K562 (cell line): ENCODE measurements around the gene XPNPEP3. TPM values are rescaled to one million over a fixed set of nuclear protein-coding genes. Genes with fewer than 3 reads are reported as not detected.

Experiments used
- FOXO4 ChIP-seq: fragments of 450-650 bp; formaldehyde crosslinking; IDR thresholded peaks from 2 replicates; pipeline ENCODE4 v1.4.0; 2020; ENCODE audit warnings: mild to moderate bottlenecking, moderate library complexity
- GATA2 ChIP-seq: sonication (generic); formaldehyde crosslinking; IDR thresholded peaks from 2 replicates; pipeline ENCODE4 v1.4.0; 2020; ENCODE audit warnings: mild to moderate bottlenecking, missing genetic modification reagents
- HES1 ChIP-seq: fragments of 450-650 bp; IDR thresholded peaks from 2 replicates; pipeline ENCODE4 v1.6.1; 2016; ENCODE audit warnings: low read depth, mild to moderate bottlenecking, moderate library complexity
- HLTF ChIP-seq: fragments of 450-650 bp; IDR thresholded peaks from 2 replicates; pipeline ENCODE4 v1.6.1; 2016
- HOMEZ ChIP-seq: fragments of 250-450 bp; sonication (Bioruptor Pico); IDR thresholded peaks from 2 replicates; pipeline ENCODE4 v1.4.0; 2020; ENCODE audit warnings: mild to moderate bottlenecking, moderate library complexity
- JUN ChIP-seq, 2 experiments: sonication (generic) in 1 of 2; formaldehyde crosslinking in 1 of 2; IDR thresholded peaks; 2 replicates each; pipeline versions ENCODE4 v1.6.1 to v1.8.0; 2012 to 2022; ENCODE audit warnings: borderline replicate concordance in 2 of 2, mild to moderate bottlenecking in 2 of 2, improper control_type of control experiment in 1 of 2, low read depth in 1 of 2, low read length in 1 of 2, missing genetic modification reagents in 1 of 2
- NR2C2 ChIP-seq, 2 experiments: fragments of 200-800 bp in 1 of 2; sonication (Bioruptor generic) in 1 of 2; sonication (generic) in 1 of 2; formaldehyde crosslinking in 1 of 2; IDR thresholded peaks; 2 replicates each; pipeline versions ENCODE4 v1.6.1 to v1.8.0; 2016 to 2022; ENCODE audit warnings: mild to moderate bottlenecking in 1 of 2, missing compliant biosample characterization in 1 of 2, missing genetic modification characterization in 1 of 2, missing genetic modification reagents in 1 of 2
- PYGO2 ChIP-seq: fragments of 450-650 bp; IDR thresholded peaks from 2 replicates; pipeline ENCODE4 v1.6.1; 2016; ENCODE audit warnings: mild to moderate bottlenecking, missing genetic modification characterization, moderate library complexity, missing compliant biosample characterization
- SP1 ChIP-seq: sonication (generic); formaldehyde crosslinking; IDR thresholded peaks from 2 replicates; pipeline ENCODE4 v1.8.1; 2022; ENCODE audit warnings: mild to moderate bottlenecking, missing genetic modification reagents
- TCF3 ChIP-seq: sonication (generic); formaldehyde crosslinking; IDR thresholded peaks from 2 replicates; pipeline ENCODE4 v1.4.0; 2020; ENCODE audit warnings: mild to moderate bottlenecking, missing genetic modification reagents
- TRIM24 ChIP-seq, 2 experiments: fragments of 450-650 bp; IDR thresholded peaks; 2 replicates each; pipeline ENCODE4 v1.6.1; 2016
- VEZF1 ChIP-seq: fragments of 200-800 bp; sonication (Bioruptor generic); IDR thresholded peaks from 2 replicates; pipeline ENCODE4 v1.6.1; 2017; ENCODE audit warnings: missing genetic modification characterization, missing compliant biosample characterization
- ZBTB33 ChIP-seq: sonication (generic); formaldehyde crosslinking; IDR thresholded peaks from 2 replicates; pipeline ENCODE4 v1.8.1; 2023; ENCODE audit warnings: mild to moderate bottlenecking, missing genetic modification reagents
- ZBTB8A ChIP-seq: fragments of 450-650 bp; IDR thresholded peaks from 2 replicates; pipeline ENCODE4 v1.6.1; 2018; ENCODE audit warnings: mild to moderate bottlenecking, moderate library complexity; ENCODE audit not compliant: partially characterized antibody
- ZHX1 ChIP-seq: fragments of 150-350 bp; conservative IDR thresholded peaks from 2 replicates; pipeline ENCODE4 v1.6.1; 2014; ENCODE audit warnings: low read length
- ZNF174 ChIP-seq: fragments of 250-450 bp; sonication (Bioruptor Pico); IDR thresholded peaks from 2 replicates; pipeline ENCODE4 v1.4.0; 2020; ENCODE audit warnings: mild to moderate bottlenecking
- ZNF766 ChIP-seq: fragments of 200-800 bp; sonication (Bioruptor generic); conservative IDR thresholded peaks from 2 replicates; pipeline ENCODE4 v1.6.1; 2016; ENCODE audit warnings: missing genetic modification characterization, missing compliant biosample characterization
- ZNF830 ChIP-seq: fragments of 250-450 bp; sonication (Bioruptor Pico); IDR thresholded peaks from 2 replicates; pipeline ENCODE4 v1.5.0; 2021; ENCODE audit warnings: mild to moderate bottlenecking
- polyA plus RNA-seq, 8 experiments: library from polyadenylated mRNA; depleted of rRNA in 4 of 8; stranded (reverse) in 5 of 8; unstranded in 3 of 8; fragments of >200 nt; fragmentation: Nextera tagmentation in 2 of 8; fragmentation: Illumina TruSeq in 1 of 8; extraction: Ambion mirVana in 2 of 8; extraction: Trizol in 1 of 8; gene quantifications; 2 replicates each; pipeline versions ENCODE4 v1.2.1 to v1.2.3, GENCODE V29; 2011 to 2014; ENCODE audit warnings: inconsistent platforms in 1 of 8, missing spikeins in 1 of 8
- total RNA-seq, 7 experiments: library from RNA; depleted of rRNA in 6 of 7; stranded (reverse); fragments of >200 nt in 6 of 7; fragmentation: Illumina TruSeq in 2 of 7; extraction: Trizol in 2 of 7; gene quantifications; 2 replicates each; pipeline versions ENCODE4 v1.2.1 to v1.2.3, GENCODE V29; 2011 to 2021; ENCODE audit warnings: low replicate concordance in 1 of 7

Gene XPNPEP3
- total and polyA plus RNA-seq, 9 of the 15 experiments (the other 6 are each of a cell fraction or from before 2014, with no cell fraction given) = 9.1 to 22.6 (median 15.6) TPM

- no peak for TF ChIP-seq ZBTB8A
- TF ChIP-seq HOMEZ = peak; percentile 99
- no peak for TF ChIP-seq ZHX1
- peak; percentile 92 for TF ChIP-seq GATA2 (CRISPR knock-in tag)
- 0 out of 2 replicates have a peak, but pooled peaks have one; percentile 7 for TF ChIP-seq JUN (IDR thresholded peaks at IDR 0.05; ENCODE audit: borderline replicate concordance, low read depth, low read length)
- TF ChIP-seq JUN (CRISPR knock-in tag; IDR thresholded peaks at IDR 0.05; ENCODE audit: borderline replicate concordance) = no peak
- no peak for TF ChIP-seq SP1 (CRISPR knock-in tag)
- TF ChIP-seq ZNF766 = peak; percentile 100
- TF ChIP-seq PYGO2 = peak; percentile 99
- peak; percentile 87 for TF ChIP-seq VEZF1
- TF ChIP-seq FOXO4 (CRISPR knock-in tag) = peak; percentile 97
- TF ChIP-seq TCF3 = peak; percentile 96
- TF ChIP-seq HES1 = peak; percentile 75; the same call in 1 of the 2 replicates
- TF ChIP-seq TRIM24 (IDR thresholded peaks at IDR 0.05) = peak; percentile 86 to 92
- TF ChIP-seq ZNF174 (CRISPR knock-in tag) = peak; percentile 97
- TF ChIP-seq ZBTB33 (CRISPR knock-in tag) = no peak
- peak; percentile 93 for TF ChIP-seq ZNF830 (CRISPR knock-in tag)
- no peak for TF ChIP-seq HLTF
- TF ChIP-seq NR2C2 (CRISPR knock-in tag; IDR thresholded peaks at IDR 0.05) = no peak
- TF ChIP-seq NR2C2 (tag; IDR thresholded peaks at IDR 0.05) = peak; percentile 91
Measured at GRCh38 chr22:40813912-40814315, 43.0 kb upstream of the XPNPEP3 start (continued).
